GM12892 (cell line): Measurements from ENCODE around the gene FBXL19.

Experiments used
- POLR2A ChIP-seq: IDR thresholded peaks from 2 replicates; pipeline ENCODE4 v1.6.1; 2011; ENCODE audit warnings: low read depth, low read length, control low read depth
- POLR2AphosphoS5 ChIP-seq: IDR thresholded peaks from 2 replicates; pipeline ENCODE4 v1.6.1; 2011; ENCODE audit warnings: low read depth, low read length, control low read depth

DNA sequence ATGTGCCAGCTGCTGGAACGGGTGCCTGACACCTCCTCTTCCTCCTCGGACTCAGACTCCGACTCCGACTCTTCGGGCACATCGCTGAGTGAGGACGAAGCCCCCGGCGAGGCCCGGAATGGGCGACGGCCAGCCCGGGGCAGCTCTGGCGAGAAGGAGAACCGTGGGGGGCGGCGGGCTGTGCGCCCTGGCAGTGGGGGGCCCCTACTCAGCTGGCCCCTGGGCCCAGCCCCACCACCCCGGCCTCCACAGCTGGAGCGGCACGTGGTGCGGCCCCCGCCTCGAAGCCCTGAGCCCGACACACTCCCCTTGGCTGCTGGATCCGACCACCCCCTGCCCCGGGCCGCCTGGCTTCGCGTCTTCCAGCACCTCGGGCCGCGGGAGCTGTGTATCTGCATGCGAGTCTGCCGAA is 6.8 kb downstream of the FBXL19 start:
- TF ChIP-seq POLR2AphosphoS5, result no peak
- TF ChIP-seq POLR2A, result no peak
